Activated effector memory CD4-positive, alpha-beta T cell treated with anti-CD3 and anti-CD28 coated beads, Interleukin-2, amount 50 U/mL, for 16 hours (primary cell): ENCODE measurements around the gene SOST.
A peak's percentile ranks its signal among the peaks of the same experiment; 100 is the strongest.

ENCODE experiments used
- DNase-seq: peaks from one replicate; pipeline ENCODE4 v3.0.0-alpha.2; 2020

The SOST gene

GRCh38 chr17:43740541-43740940 lies 18.1 kb downstream of the SOST start:
- no peak for DNase-seq

GRCh38 chr17:43737722-43738121 lies 20.9 kb downstream of the SOST start:
- DNase-seq, result no peak

GRCh38 chr17:43736389-43736788 lies 22.2 kb downstream of the SOST start:
- no peak for DNase-seq

- DNase-seq, result no peak
Measured at GRCh38 chr17:43734376-43734775, 24.2 kb downstream of the SOST start.

GRCh38 chr17:43733956-43734355 lies 24.6 kb downstream of the SOST start:
- no peak for DNase-seq

- no peak for DNase-seq
Measured at GRCh38 chr17:43732958-43733357, 25.6 kb downstream of the SOST start.

- DNase-seq, result no peak
Measured at GRCh38 chr17:43728081-43728480, 30.5 kb downstream of the SOST start.

GRCh38 chr17:43723697-43724359 lies 34.8 kb downstream of the SOST start:
- DNase-seq, result no peak

- DNase-seq, result no peak
Measured at GRCh38 chr17:43722870-43723665, 35.5 kb downstream of the SOST start.

GRCh38 chr17:43722269-43722619 lies 36.3 kb downstream of the SOST start:
- no peak for DNase-seq

GRCh38 chr17:43721537-43722268 lies 36.9 kb downstream of the SOST start:
- no peak for DNase-seq

GRCh38 chr17:43720311-43721060 lies 38.1 kb downstream of the SOST start:
- DNase-seq, result peak; percentile 90

GRCh38 chr17:43719578-43719977 lies 39.0 kb downstream of the SOST start:
- DNase-seq, result no peak

GRCh38 chr17:43718544-43718943 lies 40.0 kb downstream of the SOST start:
- no peak for DNase-seq

- no peak for DNase-seq
Measured at GRCh38 chr17:43717913-43718312, 40.7 kb downstream of the SOST start.

- no peak for DNase-seq
Measured at GRCh38 chr17:43714465-43715149, 44.0 kb downstream of the SOST start.

GRCh38 chr17:43713494-43714162 lies 45.0 kb downstream of the SOST start:
- peak; percentile 62 for DNase-seq

GRCh38 chr17:43712397-43712796 lies 46.2 kb downstream of the SOST start:
- no peak for DNase-seq

GRCh38 chr17:43710101-43710500 lies 48.5 kb downstream of the SOST start:
- no peak for DNase-seq

GRCh38 chr17:43709210-43709609 lies 49.4 kb downstream of the SOST start:
- DNase-seq, result no peak

GRCh38 chr17:43707184-43707583 lies 51.4 kb downstream of the SOST start:
- DNase-seq, result no peak

- DNase-seq, result no peak
Measured at GRCh38 chr17:43706235-43706634, 52.4 kb downstream of the SOST start.
